Vagina (tissue), 2 donors: ENCODE data around the gene NME3.

Source experiments
- POLR2AphosphoS5 ChIP-seq, 2 donors: sonication (generic); formaldehyde crosslinking; IDR thresholded peaks; one replicate each; pipeline ENCODE4 v1.9.0; 2017; ENCODE audit warnings: antibody characterized with exemption in 2 of 2, mild to moderate bottlenecking in 2 of 2, low read depth in 1 of 2; ENCODE audit not compliant: insufficient read depth in 1 of 2
- TF ChIP-seq, protein P1 (sequence below), 3 experiments: fragments of 450-650 bp in 2 of 3; fragments of 200-600 bp in 1 of 3; sonication (generic) in 1 of 3; IDR thresholded peaks; one replicate each; pipeline ENCODE4 v1.5.1; 2017 to 2019; ENCODE audit warnings: antibody characterized with exemption in 3 of 3, mild to moderate bottlenecking in 2 of 3, moderate library complexity in 2 of 3

DNA sequence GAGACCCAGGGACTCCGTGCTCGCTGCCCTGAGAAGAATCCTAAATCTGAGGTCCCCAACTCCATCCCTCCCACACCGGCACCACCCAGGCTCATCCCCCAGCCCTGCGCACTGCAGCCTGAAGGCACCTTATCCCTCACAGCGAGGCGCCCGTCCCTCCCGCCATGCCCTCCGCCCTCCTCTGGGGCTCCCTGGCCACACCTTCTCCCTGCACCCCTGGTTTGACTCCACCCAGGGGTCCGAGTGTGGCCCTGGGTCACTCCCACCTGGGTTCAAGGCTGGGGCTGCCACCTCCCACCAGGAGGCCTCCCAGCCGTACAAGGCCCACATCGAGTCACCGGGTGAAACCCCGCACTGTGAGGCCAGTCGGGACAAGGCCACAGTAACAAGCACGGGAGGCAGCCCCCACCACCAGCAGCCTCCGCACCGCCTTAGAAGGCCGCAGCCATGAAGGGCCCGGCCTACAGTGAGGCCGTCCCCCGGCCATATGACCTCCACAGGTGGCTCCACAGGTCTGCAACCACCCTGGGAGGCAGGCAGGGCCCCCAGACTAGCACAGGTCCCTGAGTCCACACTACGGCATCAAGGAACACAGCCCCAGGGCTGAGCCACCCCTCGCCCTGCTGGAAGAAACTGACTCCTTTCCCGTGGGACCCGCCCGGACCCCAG lies 47.0 kb upstream of the NME3 start:
- TF ChIP-seq, protein P1, sequence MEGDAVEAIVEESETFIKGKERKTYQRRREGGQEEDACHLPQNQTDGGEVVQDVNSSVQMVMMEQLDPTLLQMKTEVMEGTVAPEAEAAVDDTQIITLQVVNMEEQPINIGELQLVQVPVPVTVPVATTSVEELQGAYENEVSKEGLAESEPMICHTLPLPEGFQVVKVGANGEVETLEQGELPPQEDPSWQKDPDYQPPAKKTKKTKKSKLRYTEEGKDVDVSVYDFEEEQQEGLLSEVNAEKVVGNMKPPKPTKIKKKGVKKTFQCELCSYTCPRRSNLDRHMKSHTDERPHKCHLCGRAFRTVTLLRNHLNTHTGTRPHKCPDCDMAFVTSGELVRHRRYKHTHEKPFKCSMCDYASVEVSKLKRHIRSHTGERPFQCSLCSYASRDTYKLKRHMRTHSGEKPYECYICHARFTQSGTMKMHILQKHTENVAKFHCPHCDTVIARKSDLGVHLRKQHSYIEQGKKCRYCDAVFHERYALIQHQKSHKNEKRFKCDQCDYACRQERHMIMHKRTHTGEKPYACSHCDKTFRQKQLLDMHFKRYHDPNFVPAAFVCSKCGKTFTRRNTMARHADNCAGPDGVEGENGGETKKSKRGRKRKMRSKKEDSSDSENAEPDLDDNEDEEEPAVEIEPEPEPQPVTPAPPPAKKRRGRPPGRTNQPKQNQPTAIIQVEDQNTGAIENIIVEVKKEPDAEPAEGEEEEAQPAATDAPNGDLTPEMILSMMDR (IDR thresholded peaks at IDR 0.05), result no peak
- TF ChIP-seq POLR2AphosphoS5 (IDR thresholded peaks at IDR 0.05; ENCODE audit: insufficient read depth in 1 of 2, low read depth in 1 of 2), result no peak
